DMS53 (cell line): Measurements from ENCODE around the gene SETBP1.

Source experiments
- DNase-seq: peaks from one replicate; lab custom pipeline; 2025; lab: John Stamatoyannopoulos, UW

Gene SETBP1

DNA sequence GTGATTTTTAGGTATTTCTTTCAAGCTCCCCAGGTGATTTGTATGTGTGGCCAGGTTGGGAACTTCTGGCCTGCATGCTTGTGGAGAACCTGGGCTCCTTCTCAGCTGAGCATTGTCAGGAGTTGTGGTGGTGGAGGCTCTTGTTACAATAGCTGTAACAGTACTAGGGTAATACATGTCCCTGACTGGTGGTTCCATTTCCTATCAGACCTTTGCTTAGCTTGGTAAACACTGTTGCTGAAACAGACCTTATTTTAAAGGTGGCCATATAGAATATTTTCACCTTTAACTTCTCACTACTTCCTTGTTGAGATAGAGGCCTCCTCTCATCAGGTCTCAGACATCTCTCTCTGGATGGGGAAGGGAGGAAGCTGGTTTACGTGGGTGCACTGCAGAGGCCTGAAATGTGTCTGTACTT is 79.2 kb downstream of the SETBP1 start:
- DNase-seq, result no peak

GRCh38 chr18:44761812-44762211 is 81.1 kb downstream of the SETBP1 start:
- DNase-seq, result peak; percentile 83

DNA sequence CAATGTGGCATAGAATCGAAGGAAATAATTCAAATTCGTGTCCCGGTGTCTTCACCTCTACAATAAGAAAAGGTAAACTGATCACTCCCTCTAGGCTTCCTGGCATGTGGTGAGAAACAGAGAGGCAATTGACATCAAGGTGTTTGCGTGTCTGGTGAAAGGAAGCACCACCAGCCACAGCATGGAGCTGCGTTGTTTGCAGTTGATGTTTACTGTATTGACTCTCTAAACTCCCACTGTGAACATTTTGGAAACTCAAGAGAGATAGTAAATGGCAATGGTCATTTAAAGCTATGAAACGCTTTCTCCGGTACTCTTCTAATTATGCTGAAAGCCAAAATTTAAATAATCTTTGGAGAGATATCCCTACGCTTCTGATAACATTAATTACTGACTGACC is 82.6 kb downstream of the SETBP1 start:
- DNase-seq, result no peak

GRCh38 chr18:44764863-44765262 is 84.2 kb downstream of the SETBP1 start:
- no peak for DNase-seq

GRCh38 chr18:44765456-44765855 is 84.8 kb downstream of the SETBP1 start:
- DNase-seq, result no peak

DNA sequence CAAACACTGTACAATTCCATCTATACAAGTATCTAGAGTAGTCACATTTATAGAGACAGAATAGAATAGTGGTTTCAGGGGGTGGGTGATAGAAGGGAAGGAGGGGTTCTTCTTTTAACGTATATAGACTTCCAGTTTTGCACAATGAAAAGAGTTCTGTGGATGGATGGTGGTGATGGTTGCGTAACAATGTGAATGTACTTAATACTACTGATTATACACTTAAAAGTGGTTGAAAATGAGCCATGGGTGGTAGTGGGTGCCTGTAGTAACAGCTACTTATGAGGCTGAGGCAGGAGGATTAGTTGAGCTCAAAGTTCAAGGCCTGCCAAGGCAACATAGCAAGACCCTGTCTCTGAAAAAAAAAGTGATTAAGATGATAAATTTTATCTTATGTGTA is 85.8 kb downstream of the SETBP1 start:
- DNase-seq, result no peak

DNA sequence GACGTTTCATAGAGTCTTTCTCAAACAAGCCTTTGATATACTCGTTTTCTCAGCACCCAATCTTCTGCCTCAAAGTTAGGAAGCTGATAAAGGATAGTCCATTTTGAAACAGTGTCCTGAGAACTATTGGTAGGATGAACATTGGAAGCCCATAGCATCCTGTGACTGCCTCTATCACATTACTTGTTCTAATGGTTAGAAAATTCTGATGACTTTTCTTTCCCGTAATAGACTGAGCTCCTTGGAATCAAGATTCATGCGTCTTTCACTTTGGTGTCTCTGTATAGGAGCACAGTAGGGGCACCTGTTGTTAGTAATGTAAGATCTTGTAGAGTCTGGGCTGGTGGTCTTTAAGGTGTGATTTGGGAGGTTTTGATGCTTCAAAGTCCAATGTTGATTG is 87.1 kb downstream of the SETBP1 start:
- DNase-seq, result no peak

DNA sequence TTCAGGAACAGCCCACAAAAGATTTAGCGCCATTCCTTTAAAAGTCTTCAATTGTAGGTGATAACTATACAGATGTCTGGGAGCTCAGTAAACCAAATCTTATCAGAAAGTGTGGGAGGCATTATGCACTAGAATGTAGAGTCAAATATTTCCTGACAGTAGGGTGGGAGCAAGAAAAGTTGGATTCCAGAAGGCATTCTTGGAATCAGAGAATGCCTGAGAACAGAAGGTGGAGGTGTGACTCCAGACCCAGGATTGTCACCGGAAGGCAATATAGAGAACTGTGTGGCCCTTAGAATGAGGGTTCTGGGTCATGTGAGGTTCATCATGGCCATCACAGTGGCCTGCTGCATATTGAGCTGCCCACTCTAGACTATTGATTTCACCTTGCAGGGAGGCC is 90.0 kb downstream of the SETBP1 start:
- no peak for DNase-seq

DNA sequence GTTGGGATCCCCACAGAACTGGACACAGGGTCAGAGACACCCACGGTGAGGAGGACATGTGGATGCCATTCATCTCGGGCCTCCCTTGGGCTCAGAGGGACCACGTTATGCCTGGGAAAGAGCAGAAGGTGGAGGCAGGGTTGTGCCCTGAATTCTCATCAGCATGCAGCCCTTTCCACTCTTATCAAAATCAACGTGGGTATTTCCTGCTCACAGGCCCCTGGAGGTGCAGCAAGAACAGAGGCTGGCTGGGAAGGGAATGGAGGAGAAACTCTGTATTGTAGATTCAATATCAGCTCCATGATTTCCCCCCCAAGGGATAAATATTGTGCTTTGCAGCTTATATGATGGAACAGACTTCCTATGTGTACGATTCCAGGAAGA is 90.9 kb downstream of the SETBP1 start:
- DNase-seq, result peak; percentile 74

DNA sequence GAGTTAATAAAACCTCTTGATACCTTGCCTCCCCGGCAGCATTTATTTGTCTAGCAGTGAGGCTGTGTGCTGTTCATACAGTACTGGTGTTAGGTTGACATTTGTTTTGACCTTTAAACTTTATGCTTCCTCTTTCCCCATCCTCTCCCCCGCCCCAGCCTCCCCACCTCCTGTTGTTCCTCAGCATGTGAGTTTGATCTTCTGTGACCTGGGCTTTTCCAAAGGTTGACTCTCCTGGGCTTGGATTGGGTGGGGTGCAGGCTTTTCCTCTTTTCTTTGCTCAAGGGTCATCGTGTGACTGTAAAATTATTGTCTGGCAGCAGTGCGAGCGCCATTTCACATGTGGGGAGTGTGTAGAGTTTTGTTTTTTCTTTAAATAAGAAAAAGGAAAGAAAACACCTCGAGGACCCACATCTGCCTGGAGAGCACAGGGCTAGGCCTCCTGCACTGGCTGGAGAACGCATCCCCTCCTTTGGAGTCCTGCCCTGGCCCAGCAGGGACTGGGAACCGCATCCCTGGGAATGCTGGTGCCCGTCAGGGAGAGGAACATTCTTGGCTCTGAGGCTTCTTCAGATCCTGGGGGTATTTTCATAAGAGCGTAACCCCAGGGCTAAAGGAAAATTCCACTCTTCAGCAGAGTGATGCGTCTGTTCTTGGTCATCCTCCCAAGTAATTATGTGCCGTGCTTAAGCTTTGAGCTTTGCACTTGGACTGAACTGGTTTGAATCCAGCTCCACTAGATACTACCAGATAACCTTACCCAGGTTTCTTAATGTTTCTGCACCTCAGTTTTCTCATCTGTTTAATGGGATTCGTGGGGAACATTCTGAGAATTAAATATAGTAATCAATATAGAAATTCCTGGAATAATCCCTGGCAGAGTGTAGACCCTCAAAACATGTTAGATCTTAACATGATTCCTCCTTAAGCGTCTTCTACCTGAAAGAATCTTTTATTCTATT is 91.5 kb downstream of the SETBP1 start:
- DNase-seq, result peak; percentile 37

DNA sequence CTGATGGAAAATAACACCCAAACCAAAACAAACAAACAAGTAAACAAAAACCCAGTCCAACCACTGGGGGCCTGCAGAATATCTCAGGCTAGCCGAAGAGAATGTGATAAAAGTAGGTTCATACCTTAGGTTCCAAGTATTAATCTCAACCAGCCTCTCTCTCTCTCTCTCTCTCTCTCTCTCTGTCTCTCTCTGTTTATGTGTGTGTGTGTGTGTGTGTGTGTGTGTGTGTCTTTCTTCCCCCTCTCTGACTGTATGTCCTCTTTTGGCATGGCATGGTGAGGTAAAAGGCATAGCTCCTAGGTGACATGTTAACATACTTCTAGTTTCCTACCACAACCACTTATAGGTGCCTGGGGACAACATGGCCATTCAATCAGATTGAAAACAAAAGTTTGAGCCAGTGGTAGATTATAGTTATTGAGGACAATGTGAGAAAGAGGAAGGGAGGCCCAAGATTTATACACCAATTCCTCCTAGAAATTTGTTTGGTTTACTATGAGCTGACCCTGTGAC is 93.0 kb downstream of the SETBP1 start:
- DNase-seq, result no peak

DNA sequence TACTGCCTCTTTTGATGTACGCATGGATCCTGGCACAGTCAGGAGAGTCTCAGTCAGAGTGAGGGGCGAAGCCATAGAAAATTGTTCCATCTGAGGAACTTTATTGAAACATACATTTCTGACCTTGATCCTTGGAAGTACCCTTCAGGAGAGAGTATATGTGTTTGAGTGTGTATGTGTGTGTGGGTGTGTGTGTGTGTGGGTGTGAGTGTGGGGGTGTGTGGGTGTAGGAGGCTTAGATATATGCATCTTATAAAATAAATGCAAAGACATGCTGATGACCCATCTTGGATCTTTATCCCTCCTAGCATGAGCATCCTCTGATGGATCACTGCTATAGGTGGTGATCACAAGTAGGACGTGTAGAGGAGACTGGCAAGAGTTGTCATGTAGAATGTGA is 93.5 kb downstream of the SETBP1 start:
- no peak for DNase-seq

DNA sequence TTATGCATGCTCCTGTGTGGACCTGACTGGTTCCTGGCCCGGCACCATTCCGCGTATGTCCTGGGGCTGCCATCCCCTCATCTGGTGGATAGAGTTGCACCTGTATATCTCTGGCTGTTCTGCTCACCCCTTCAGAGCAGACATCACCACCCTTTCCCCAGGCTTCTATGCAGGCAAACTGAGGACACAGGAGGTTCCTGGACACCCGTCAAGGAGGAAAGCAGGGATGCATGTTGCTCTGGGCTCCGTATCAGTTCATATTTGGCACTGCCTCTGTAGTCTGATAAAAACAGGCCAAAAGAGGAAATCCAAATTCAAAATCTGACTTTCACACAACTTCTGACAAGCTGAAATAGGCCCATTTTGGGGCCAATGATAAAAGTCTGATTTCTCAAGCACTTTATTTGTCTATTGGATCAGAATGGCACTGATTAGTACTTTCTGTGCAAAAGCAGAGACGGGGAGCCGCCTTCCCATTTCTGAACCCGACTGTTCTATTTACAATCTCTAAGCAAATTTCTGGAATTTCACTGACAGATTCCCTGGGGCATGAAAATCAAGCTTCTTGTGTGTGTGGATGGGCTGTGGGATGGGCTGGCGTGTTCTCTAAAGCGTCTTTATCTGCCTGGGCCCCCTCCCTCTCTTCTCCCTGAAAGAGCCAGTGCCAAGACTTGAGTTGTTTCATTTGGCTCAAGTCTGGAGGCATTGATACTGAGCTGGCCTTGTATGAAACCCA is 96.9 kb downstream of the SETBP1 start:
- DNase-seq, result no peak

- no peak for DNase-seq
These were observed 98.1 kb downstream of the SETBP1 start for GRCh38 chr18:44778788-44779187.

GRCh38 chr18:44779753-44780292 is 99.1 kb downstream of the SETBP1 start:
- DNase-seq, result no peak

- no peak for DNase-seq
These were observed 101.2 kb downstream of the SETBP1 start for GRCh38 chr18:44781886-44782285.

DNA sequence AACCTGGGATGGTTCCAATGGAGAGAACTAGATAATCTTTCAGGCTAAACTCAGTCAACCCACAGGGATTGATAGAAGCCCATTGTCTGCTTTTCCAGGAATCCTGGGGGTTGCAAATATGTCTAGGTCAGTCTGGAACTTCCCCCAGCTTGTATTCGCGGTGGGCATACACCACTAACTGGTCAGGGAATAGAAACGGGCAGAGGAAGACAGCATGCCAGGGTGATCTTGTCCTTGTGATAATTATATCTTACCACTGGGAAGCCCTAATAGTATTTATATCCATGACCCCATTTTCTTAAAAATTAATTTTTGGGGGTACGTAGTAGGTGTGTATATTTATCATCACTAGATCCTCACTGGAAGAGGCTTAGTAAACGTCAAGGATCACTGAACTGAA is 101.9 kb downstream of the SETBP1 start:
- no peak for DNase-seq

GRCh38 chr18:44783371-44783770 is 102.7 kb downstream of the SETBP1 start:
- no peak for DNase-seq

- no peak for DNase-seq
These were observed 105.6 kb downstream of the SETBP1 start for GRCh38 chr18:44786257-44786656.

DNA sequence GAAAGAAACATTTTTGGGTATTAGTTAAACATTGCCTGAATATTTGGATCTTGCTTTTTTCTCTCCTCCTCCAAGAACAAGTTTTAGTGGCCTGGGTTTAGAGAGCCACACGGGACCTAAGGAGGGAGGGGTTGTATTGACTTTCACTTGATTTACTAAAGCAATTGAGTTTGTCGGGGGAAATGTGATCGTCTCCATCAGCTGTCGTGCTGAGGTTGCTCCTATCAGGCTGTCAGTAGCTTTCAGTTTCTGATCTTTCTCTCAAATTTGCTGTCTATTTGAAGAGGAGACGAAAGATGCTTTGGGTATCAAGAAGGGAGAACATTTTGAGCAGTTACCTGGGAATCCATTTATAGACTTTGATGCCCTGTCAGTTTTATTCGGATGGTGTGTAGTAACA is 106.0 kb downstream of the SETBP1 start:
- DNase-seq, result no peak

DNA sequence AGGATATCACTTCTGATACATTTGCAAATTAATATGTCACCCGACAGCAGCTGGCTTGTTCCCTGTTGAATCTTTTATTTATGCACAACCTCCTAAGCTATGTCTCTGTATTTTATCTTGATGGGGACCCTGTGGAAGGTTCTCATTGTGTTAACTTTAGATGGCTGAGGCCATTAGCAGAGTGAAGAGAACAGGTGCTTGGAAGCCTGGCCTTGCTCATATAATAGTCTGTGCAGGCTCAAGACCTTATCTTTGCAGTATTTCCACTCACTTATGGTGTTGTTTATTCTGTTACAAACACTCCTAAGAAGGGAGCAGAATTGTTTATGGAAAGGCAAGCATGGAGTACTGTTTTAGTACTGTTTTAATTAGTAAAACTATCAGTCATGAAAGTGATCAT is 107.6 kb downstream of the SETBP1 start:
- DNase-seq, result no peak

- DNase-seq, result no peak
These were observed 109.0 kb downstream of the SETBP1 start for GRCh38 chr18:44789710-44790109.

GRCh38 chr18:44790860-44791259 is 110.2 kb downstream of the SETBP1 start:
- no peak for DNase-seq
